Esophagus muscularis mucosa (tissue), 4 donors: ENCODE results near the gene TMED1. TPM values are rescaled to one million over a fixed set of nuclear protein-coding genes. Genes with fewer than 3 reads are reported as not detected.
A peak's percentile ranks its signal among the peaks of the same experiment; 100 is the strongest.
"Not testable (repeated sequence)": the region's sequence is repeated elsewhere in the genome, so short reads cannot be mapped to it uniquely, and the experiment has no call there.

Source experiments
- DNase-seq: peaks from one replicate; pipeline ENCODE4 v3.0.0-alpha.2; 2017; ENCODE audit errors: extremely low spot score
- H3K27ac ChIP-seq, 4 donors: fragments of 200-600 bp; sonication (generic); replicated peaks in 1 of 4; 1 replicate in 3 of 4; 2 replicates in 1 of 4; pipeline ENCODE4 v1.5.1; 2016 to 2019; ENCODE audit warnings: mild to moderate bottlenecking in 1 of 4
- H3K27me3 ChIP-seq, 4 donors: fragments of 200-600 bp; sonication (generic); one replicate each; pipeline versions ENCODE4 v1.5.1 to v1.6.0; 2016 to 2019
- H3K36me3 ChIP-seq, 4 donors: fragments of 200-600 bp; sonication (generic); one replicate each; pipeline ENCODE4 v1.5.1; 2016 to 2019
- H3K4me1 ChIP-seq, 4 donors: fragments of 200-600 bp; sonication (generic); one replicate each; pipeline ENCODE4 v1.5.1; 2016 to 2019
- H3K4me3 ChIP-seq, 4 donors: fragments of 200-600 bp; sonication (generic); 1 replicate in 2 of 4; 2 replicates in 2 of 4; pipeline ENCODE4 v1.5.1; 2016 to 2019; ENCODE audit warnings: mild to moderate bottlenecking in 4 of 4, moderate library complexity in 1 of 4
- H3K9me3 ChIP-seq, 4 donors: fragments of 200-600 bp; sonication (generic); 1 replicate in 3 of 4; 2 replicates in 1 of 4; pipeline ENCODE4 v1.5.1; 2016 to 2019
- CTCF ChIP-seq, 3 experiments: fragments of 200-600 bp in 2 of 3; fragments of 450-650 bp in 1 of 3; sonication (generic) in 2 of 3; IDR thresholded peaks; one replicate each; pipeline ENCODE4 v1.5.1; 2017 to 2019; ENCODE audit warnings: antibody characterized with exemption in 3 of 3, mild to moderate bottlenecking in 2 of 3, moderate library complexity in 1 of 3
- EP300 ChIP-seq: sonication (generic); formaldehyde crosslinking; IDR thresholded peaks from one replicate; pipeline ENCODE4 v1.6.1; 2017; ENCODE audit warnings: antibody characterized with exemption
- POLR2A ChIP-seq: fragments of 450-650 bp; IDR thresholded peaks from one replicate; pipeline ENCODE4 v1.6.1; 2017; ENCODE audit warnings: antibody characterized with exemption, moderate library complexity, mild to moderate bottlenecking, low read depth
- POLR2AphosphoS5 ChIP-seq, 2 donors: sonication (generic); formaldehyde crosslinking; IDR thresholded peaks; one replicate each; pipeline ENCODE4 v1.6.1; 2017; ENCODE audit warnings: antibody characterized with exemption in 2 of 2
- WGBS: methylation state at CpG from one replicate; pipeline ENCODE4 v1.1.5; 2018; 5-methylcytosine and 5-hydroxymethylcytosine counted together
- intact Hi-C: fragments of 100-400 bp; cut with DNase I; formaldehyde crosslinking; loops from one replicate; pipeline ENCODE4 v1.15.1; 2023
- total RNA-seq, 4 donors: library from RNA; depleted of rRNA; stranded (reverse); fragments of >200 nt; gene quantifications; one replicate each; pipeline versions ENCODE4 v1.1.0 to v1.2.1, GENCODE V29; 2016

Gene TMED1
- total RNA-seq, 4 donors from 2014 or later, result 18.7 to 29.5 (median 27.7) TPM

- intact Hi-C loops, result no loop called here
- 88% methylated on average over 11 of the region's 11 CpGs for WGBS
- H3K9me3 ChIP-seq, result peaks cover 0 to 6% (median 3%) of the 10 kb centered on the region in 4 donors
Observed at GRCh38 chr19:10838377-10838776, 2.4 kb upstream of the TMED1 start.

GRCh38 chr19:10837649-10838048 is 1.6 kb upstream of the TMED1 start:
- Histone ChIP-seq H3K36me3 (peaks cover 4 to 16% (median 12%) of the 10 kb centered on the region in 4 donors), H3K4me1 (peaks cover 7 to 19% (median 16%) of the 10 kb centered on the region in 4 donors)
- 93% methylated on average over 7 of the region's 7 CpGs for WGBS
- H3K27ac ChIP-seq, H3K9me3 ChIP-seq, H3K4me3 ChIP-seq, intact Hi-C loops, DNase-seq, H3K27me3 ChIP-seq: not testable (repeated sequence)

More at GRCh38 chr19:10838377-10838776, 2.4 kb upstream of the TMED1 start:
- TF ChIP-seq POLR2A (no peak), EP300 (no peak), POLR2AphosphoS5 (IDR thresholded peaks at IDR 0.05) (no peak)
- Histone ChIP-seq H3K36me3 (peaks cover 0 to 8% (median 5%) of the 10 kb centered on the region in 4 donors), H3K27ac (no peak overlapping the region), H3K27me3 (no peaks in the 10 kb centered on the region), H3K4me3 (no peak overlapping the region), H3K4me1 (peaks cover 7 to 19% (median 16%) of the 10 kb centered on the region in 4 donors)
- DNase-seq, result no peak

GRCh38 chr19:10836479-10837330 is 693 bp upstream of the TMED1 start:
- intact Hi-C loops, result no loop called here
- 38% methylated on average over 38 of the region's 38 CpGs for WGBS
- H3K4me3 ChIP-seq, result peak overlapping the region; percentile 65 to 80 (median 71)

GRCh38 chr19:10835089-10835753 is 791 bp downstream of the TMED1 start:
- Histone ChIP-seq H3K9me3 (peaks cover 0 to 6% (median 3%) of the 10 kb centered on the region in 4 donors), H3K36me3 (peaks cover 12 to 40% (median 36%) of the 10 kb centered on the region in 4 donors), H3K27ac (peak overlapping the region; percentile 94 to 99 (median 96)), H3K27me3 (no peaks in the 10 kb centered on the region), H3K4me1 (peaks cover 7 to 19% (median 16%) of the 10 kb centered on the region in 4 donors), H3K4me3 (peak overlapping the region; percentile 65 to 80 (median 71))
- DNase-seq, result no peak
- intact Hi-C loops, result no loop called here
- TF ChIP-seq POLR2AphosphoS5 (IDR thresholded peaks at IDR 0.05), result no peak
- TF ChIP-seq CTCF (IDR thresholded peaks at IDR 0.05), result no peak
- TF ChIP-seq POLR2A, result no peak
- no peak for TF ChIP-seq EP300
- WGBS, result 28% methylated on average over 13 of the region's 32 CpGs

More at GRCh38 chr19:10836479-10837330, 693 bp upstream of the TMED1 start:
- Histone ChIP-seq H3K27ac (peak overlapping the region; percentile 94 to 99 (median 96)), H3K4me1 (peaks cover 7 to 19% (median 16%) of the 10 kb centered on the region in 4 donors), H3K36me3 (peaks cover 12 to 25% (median 21%) of the 10 kb centered on the region in 4 donors), H3K9me3 (peaks cover 0 to 6% (median 3%) of the 10 kb centered on the region in 4 donors), H3K27me3 (no peaks in the 10 kb centered on the region)
- TF ChIP-seq EP300 (no peak), POLR2AphosphoS5 (IDR thresholded peaks at IDR 0.05) (peak in 1 of 2 donors; percentile 84), POLR2A (peak; percentile 15), CTCF (IDR thresholded peaks at IDR 0.05) (no peak)
- peak; percentile 95 for DNase-seq

GRCh38 chr19:10832939-10833296 is 3.1 kb downstream of the TMED1 start:
- TF ChIP-seq CTCF (IDR thresholded peaks at IDR 0.05), result no peak
- no peak for TF ChIP-seq POLR2AphosphoS5 (IDR thresholded peaks at IDR 0.05)
- TF ChIP-seq POLR2A, result no peak
- no peak for TF ChIP-seq EP300
- DNase-seq, result no peak
- H3K9me3 ChIP-seq, result peaks cover 0 to 6% (median 3%) of the 10 kb centered on the region in 4 donors
- intact Hi-C loops, result no loop called here
- no peak overlapping the region for H3K27ac ChIP-seq
- H3K4me3 ChIP-seq, result no peak overlapping the region
- no peaks in the 10 kb centered on the region for H3K27me3 ChIP-seq
- peaks cover 7 to 19% (median 16%) of the 10 kb centered on the region in 4 donors for H3K4me1 ChIP-seq
- H3K36me3 ChIP-seq, result peaks cover 23 to 59% (median 57%) of the 10 kb centered on the region in 4 donors
- 74% methylated on average over 10 of the region's 20 CpGs for WGBS
